ENCODE measurements around the gene CCDC91.

The CCDC91 gene

GRCh38 chr12:28591831-28592230 is 401.6 kb downstream of the CCDC91 start:
- no peaks in the 10 kb centered on the region for H3K36me3 ChIP-seq (ENCODE audit: control insufficient read depth in 2 of 2, insufficient read depth in 1 of 2, low read length in 2 of 2)
- no peak overlapping the region for H3K4me3 ChIP-seq (ENCODE audit: low read depth, low read length)
- ChIA-PET CTCF (no interaction called here), POLR2A (no interaction called here)
- no peaks in the 10 kb centered on the region for H3K9me3 ChIP-seq (ENCODE audit: control insufficient read depth, insufficient read depth, low read depth, low read length)
- H3K4me1 ChIP-seq (ENCODE audit: control insufficient read depth, insufficient read depth, low read length) = no peaks in the 10 kb centered on the region
- no peak overlapping the region for H3K27ac ChIP-seq (ENCODE audit: extremely low read depth, low read depth, low read length)
- TF ChIP-seq SALL2 (tag by site-specific recombination; IDR thresholded peaks at IDR 0.05; ENCODE audit: borderline replicate concordance) (no peak), ZNF324 (tag by site-specific recombination; IDR thresholded peaks at IDR 0.05) (no peak), ZNF473 (tag by site-specific recombination; IDR thresholded peaks at IDR 0.05) (no peak), ZBTB1 (tag by site-specific recombination; IDR thresholded peaks at IDR 0.05) (no peak), ZSCAN18 (tag by site-specific recombination; IDR thresholded peaks at IDR 0.05) (no peak), ZNF555 (tag by site-specific recombination; conservative IDR thresholded peaks at IDR 0.05) (no peak), ZEB2 (tag by site-specific recombination; IDR thresholded peaks at IDR 0.05) (no peak), ZNF549 (tag by site-specific recombination; IDR thresholded peaks at IDR 0.05) (no peak), ZFP3 (tag by site-specific recombination; IDR thresholded peaks at IDR 0.05; ENCODE audit: low read depth) (no peak), GLIS1 (tag by site-specific recombination; IDR thresholded peaks at IDR 0.05) (no peak), ZNF335 (tag by site-specific recombination; conservative IDR thresholded peaks at IDR 0.05) (no peak), YY1 (tag by site-specific recombination; IDR thresholded peaks at IDR 0.05) (no peak), ZNF280D (tag by site-specific recombination; IDR thresholded peaks at IDR 0.05) (no peak)
- TF ChIP-seq, protein P1, sequence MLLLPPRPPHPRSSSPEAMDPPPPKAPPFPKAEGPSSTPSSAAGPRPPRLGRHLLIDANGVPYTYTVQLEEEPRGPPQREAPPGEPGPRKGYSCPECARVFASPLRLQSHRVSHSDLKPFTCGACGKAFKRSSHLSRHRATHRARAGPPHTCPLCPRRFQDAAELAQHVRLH (tag by site-specific recombination; IDR thresholded peaks at IDR 0.05) = no peak
- TF ChIP-seq, protein P2, sequence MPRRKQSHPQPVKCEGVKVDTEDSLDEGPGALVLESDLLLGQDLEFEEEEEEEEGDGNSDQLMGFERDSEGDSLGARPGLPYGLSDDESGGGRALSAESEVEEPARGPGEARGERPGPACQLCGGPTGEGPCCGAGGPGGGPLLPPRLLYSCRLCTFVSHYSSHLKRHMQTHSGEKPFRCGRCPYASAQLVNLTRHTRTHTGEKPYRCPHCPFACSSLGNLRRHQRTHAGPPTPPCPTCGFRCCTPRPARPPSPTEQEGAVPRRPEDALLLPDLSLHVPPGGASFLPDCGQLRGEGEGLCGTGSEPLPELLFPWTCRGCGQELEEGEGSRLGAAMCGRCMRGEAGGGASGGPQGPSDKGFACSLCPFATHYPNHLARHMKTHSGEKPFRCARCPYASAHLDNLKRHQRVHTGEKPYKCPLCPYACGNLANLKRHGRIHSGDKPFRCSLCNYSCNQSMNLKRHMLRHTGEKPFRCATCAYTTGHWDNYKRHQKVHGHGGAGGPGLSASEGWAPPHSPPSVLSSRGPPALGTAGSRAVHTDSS (tag by site-specific recombination; IDR thresholded peaks at IDR 0.05) = no peak

All from HEK293 (cell line).